MM.1S (cell line): Measurements from ENCODE around the gene TENM4.

Source experiments
- DNase-seq: peaks from one replicate; pipeline ENCODE4 v3.0.0-alpha.2; 2015
- H2AFZ ChIP-seq: fragments of 300-600 bp; sonication (generic); 2 replicates; pipeline ENCODE4 v1.6.0; 2016; ENCODE audit warnings: antibody characterized with exemption, low read length
- H3F3A ChIP-seq: fragments of 300-600 bp; sonication (generic); 2 replicates; pipeline ENCODE4 v1.6.1; 2016; ENCODE audit warnings: mild to moderate bottlenecking, antibody characterized with exemption, low read length, moderate library complexity, mixed read lengths; ENCODE audit not compliant: insufficient read depth
- H3K27ac ChIP-seq: fragments of 300-600 bp; sonication (generic); 2 replicates; pipeline ENCODE4 v1.5.1; 2016; ENCODE audit warnings: mild to moderate bottlenecking, low read length
- H3K27me3 ChIP-seq: fragments of 300-600 bp; sonication (generic); replicated peaks from 2 replicates; pipeline ENCODE4 v1.6.0; 2016; ENCODE audit warnings: low read length; ENCODE audit not compliant: insufficient read depth
- H3K36me3 ChIP-seq: fragments of 300-600 bp; sonication (generic); replicated peaks from 2 replicates; pipeline ENCODE4 v1.6.1; 2016; ENCODE audit warnings: mild to moderate bottlenecking, low read length, mixed read lengths; ENCODE audit not compliant: insufficient read depth
- H3K4me1 ChIP-seq: fragments of 300-600 bp; sonication (generic); 2 replicates; pipeline ENCODE4 v1.6.1; 2016; ENCODE audit warnings: low read length, mixed read lengths
- H3K4me2 ChIP-seq: fragments of 300-600 bp; sonication (generic); 2 replicates; pipeline ENCODE4 v1.6.0; 2016; ENCODE audit warnings: low read depth, low read length
- H3K4me3 ChIP-seq: fragments of 300-600 bp; sonication (generic); 2 replicates; pipeline ENCODE4 v1.5.1; 2016; ENCODE audit warnings: low read length, mixed read lengths
- H3K79me2 ChIP-seq: fragments of 300-600 bp; sonication (generic); 2 replicates; pipeline ENCODE4 v1.6.1; 2016; ENCODE audit warnings: mixed run types, low read length, mixed read lengths
- H3K9ac ChIP-seq: fragments of 300-600 bp; sonication (generic); 2 replicates; pipeline ENCODE4 v1.6.1; 2016; ENCODE audit warnings: low read length, mixed read lengths
- H3K9me2 ChIP-seq: fragments of 300-600 bp; sonication (generic); replicated peaks from 2 replicates; pipeline ENCODE4 v1.6.1; 2016; ENCODE audit warnings: mild to moderate bottlenecking, low read length, mixed read lengths; ENCODE audit not compliant: insufficient read depth
- H3K9me3 ChIP-seq: fragments of 300-600 bp; sonication (generic); replicated peaks from 2 replicates; pipeline ENCODE4 v1.6.1; 2016; ENCODE audit warnings: mild to moderate bottlenecking, low read length, mixed read lengths; ENCODE audit not compliant: insufficient read depth
- H4K20me1 ChIP-seq: fragments of 300-600 bp; sonication (generic); 2 replicates; pipeline ENCODE4 v1.6.1; 2016; ENCODE audit warnings: mild to moderate bottlenecking, low read length, moderate library complexity, mixed read lengths; ENCODE audit not compliant: insufficient read depth
- EZH2 ChIP-seq: fragments of 300-600 bp; sonication (generic); optimal IDR thresholded peaks from 2 replicates; pipeline ENCODE3; 2017; ENCODE audit warnings: low read depth, mild to moderate bottlenecking, antibody characterized with exemption, low read length, mixed read lengths
- EZH2phosphoT487 ChIP-seq: fragments of 300-600 bp; sonication (generic); IDR thresholded peaks from 2 replicates; pipeline ENCODE4 v1.6.1; 2018; ENCODE audit warnings: antibody characterized with exemption, low read length
- TF ChIP-seq, protein P1 (sequence below): fragments of 300-600 bp; sonication (generic); IDR thresholded peaks from 2 replicates; pipeline ENCODE4 v1.5.1; 2016; ENCODE audit warnings: antibody characterized with exemption, low read length, mixed read lengths

Gene TENM4

DNA sequence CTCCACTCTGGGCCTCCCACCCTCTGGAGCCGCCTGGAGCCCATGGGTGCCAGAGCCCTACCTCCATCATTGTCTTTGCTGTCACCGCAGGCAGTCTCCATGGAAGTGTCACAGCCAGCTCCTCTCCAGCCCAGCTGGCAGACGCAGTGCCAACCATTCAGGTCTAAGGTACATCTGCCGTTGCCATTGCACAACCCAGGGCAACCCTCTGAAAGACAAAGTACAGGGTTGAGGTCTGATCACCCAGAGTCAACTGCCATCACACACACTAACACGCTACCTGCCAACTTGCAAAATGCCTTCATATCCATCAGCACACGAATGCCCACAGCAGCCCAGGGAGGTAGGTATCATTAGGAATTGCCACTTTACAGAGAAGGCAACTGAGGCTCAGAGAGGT, 669.9 kb downstream of the TENM4 start:
- TF ChIP-seq, protein P1, sequence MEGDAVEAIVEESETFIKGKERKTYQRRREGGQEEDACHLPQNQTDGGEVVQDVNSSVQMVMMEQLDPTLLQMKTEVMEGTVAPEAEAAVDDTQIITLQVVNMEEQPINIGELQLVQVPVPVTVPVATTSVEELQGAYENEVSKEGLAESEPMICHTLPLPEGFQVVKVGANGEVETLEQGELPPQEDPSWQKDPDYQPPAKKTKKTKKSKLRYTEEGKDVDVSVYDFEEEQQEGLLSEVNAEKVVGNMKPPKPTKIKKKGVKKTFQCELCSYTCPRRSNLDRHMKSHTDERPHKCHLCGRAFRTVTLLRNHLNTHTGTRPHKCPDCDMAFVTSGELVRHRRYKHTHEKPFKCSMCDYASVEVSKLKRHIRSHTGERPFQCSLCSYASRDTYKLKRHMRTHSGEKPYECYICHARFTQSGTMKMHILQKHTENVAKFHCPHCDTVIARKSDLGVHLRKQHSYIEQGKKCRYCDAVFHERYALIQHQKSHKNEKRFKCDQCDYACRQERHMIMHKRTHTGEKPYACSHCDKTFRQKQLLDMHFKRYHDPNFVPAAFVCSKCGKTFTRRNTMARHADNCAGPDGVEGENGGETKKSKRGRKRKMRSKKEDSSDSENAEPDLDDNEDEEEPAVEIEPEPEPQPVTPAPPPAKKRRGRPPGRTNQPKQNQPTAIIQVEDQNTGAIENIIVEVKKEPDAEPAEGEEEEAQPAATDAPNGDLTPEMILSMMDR = no peak
- no peak for TF ChIP-seq EZH2phosphoT487
- no peak for TF ChIP-seq EZH2

DNA sequence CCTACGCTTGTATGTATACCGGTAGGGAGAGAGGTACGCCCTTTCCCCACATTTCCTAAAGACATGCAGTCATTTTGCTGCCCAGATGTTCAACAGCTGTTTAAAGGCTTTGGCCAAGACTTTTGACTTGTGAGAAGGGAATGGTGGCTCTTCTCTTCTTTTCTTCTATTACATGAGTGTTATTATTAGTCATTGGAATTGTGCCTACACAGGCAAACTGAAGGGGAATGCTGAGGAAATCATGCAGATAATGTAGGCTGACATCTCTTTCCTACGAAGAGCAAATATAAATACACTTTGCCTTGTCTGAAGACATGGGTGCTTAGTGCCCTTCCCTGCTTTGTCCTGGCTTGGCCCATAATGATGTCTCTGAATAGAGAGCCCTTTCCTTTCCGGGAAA, 671.9 kb downstream of the TENM4 start:
- Histone ChIP-seq H2AFZ (no peak overlapping the region), H3K9me2 (no peaks in the 10 kb centered on the region), H3K36me3 (no peaks in the 10 kb centered on the region), H3K9ac (no peak overlapping the region), H3K27ac (no peak overlapping the region), H3K4me3 (no peak overlapping the region), H3F3A (no peaks in the 10 kb centered on the region), H3K4me1 (no peaks in the 10 kb centered on the region), H3K79me2 (no peaks in the 10 kb centered on the region), H3K27me3 (no peaks in the 10 kb centered on the region), H3K4me2 (no peak overlapping the region), H3K9me3 (no peaks in the 10 kb centered on the region), H4K20me1 (no peaks in the 10 kb centered on the region)
- TF ChIP-seq EZH2 (no peak), EZH2phosphoT487 (no peak)
- TF ChIP-seq, protein P1 = no peak
- DNase-seq = no peak

More for the DNA sequence above, 669.9 kb downstream of the TENM4 start:
- no peak overlapping the region for H3K9ac ChIP-seq
- H3K9me3 ChIP-seq = no peaks in the 10 kb centered on the region
- H3F3A ChIP-seq = no peaks in the 10 kb centered on the region
- no peak overlapping the region for H3K4me2 ChIP-seq
- no peak overlapping the region for H3K4me3 ChIP-seq
- no peak overlapping the region for H3K27ac ChIP-seq
- no peaks in the 10 kb centered on the region for H3K36me3 ChIP-seq
- H4K20me1 ChIP-seq = no peaks in the 10 kb centered on the region
- no peak overlapping the region for H2AFZ ChIP-seq
- no peaks in the 10 kb centered on the region for H3K4me1 ChIP-seq
- H3K9me2 ChIP-seq = no peaks in the 10 kb centered on the region
- no peak for DNase-seq
- no peaks in the 10 kb centered on the region for H3K27me3 ChIP-seq
- H3K79me2 ChIP-seq = no peaks in the 10 kb centered on the region

DNA sequence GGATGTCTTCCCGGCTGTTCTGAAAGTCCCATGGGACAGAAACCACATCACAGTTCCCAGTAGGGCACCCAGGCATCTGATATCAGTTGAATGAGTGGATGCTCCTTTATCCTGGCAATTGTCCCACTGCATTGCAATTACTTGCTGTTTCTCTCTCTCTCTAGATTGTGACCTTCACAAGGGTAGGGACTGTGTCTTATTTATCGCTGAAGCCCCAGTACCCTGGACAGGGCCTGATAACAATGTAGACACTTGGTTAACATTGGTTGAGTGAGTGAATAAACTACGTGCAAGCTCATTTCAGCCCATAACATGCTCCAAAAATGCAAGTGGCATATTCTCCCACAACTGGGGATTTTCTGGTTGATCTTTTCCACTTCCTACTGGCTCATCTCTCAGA, 672.5 kb downstream of the TENM4 start:
- Histone ChIP-seq H2AFZ (no peak overlapping the region), H4K20me1 (no peaks in the 10 kb centered on the region), H3K27me3 (no peaks in the 10 kb centered on the region), H3F3A (no peaks in the 10 kb centered on the region), H3K36me3 (no peaks in the 10 kb centered on the region), H3K79me2 (no peaks in the 10 kb centered on the region), H3K9ac (no peak overlapping the region), H3K4me1 (no peaks in the 10 kb centered on the region), H3K27ac (no peak overlapping the region), H3K4me3 (no peak overlapping the region), H3K4me2 (no peak overlapping the region), H3K9me2 (no peaks in the 10 kb centered on the region), H3K9me3 (no peaks in the 10 kb centered on the region)
- no peak for DNase-seq
- TF ChIP-seq EZH2phosphoT487 = no peak

DNA sequence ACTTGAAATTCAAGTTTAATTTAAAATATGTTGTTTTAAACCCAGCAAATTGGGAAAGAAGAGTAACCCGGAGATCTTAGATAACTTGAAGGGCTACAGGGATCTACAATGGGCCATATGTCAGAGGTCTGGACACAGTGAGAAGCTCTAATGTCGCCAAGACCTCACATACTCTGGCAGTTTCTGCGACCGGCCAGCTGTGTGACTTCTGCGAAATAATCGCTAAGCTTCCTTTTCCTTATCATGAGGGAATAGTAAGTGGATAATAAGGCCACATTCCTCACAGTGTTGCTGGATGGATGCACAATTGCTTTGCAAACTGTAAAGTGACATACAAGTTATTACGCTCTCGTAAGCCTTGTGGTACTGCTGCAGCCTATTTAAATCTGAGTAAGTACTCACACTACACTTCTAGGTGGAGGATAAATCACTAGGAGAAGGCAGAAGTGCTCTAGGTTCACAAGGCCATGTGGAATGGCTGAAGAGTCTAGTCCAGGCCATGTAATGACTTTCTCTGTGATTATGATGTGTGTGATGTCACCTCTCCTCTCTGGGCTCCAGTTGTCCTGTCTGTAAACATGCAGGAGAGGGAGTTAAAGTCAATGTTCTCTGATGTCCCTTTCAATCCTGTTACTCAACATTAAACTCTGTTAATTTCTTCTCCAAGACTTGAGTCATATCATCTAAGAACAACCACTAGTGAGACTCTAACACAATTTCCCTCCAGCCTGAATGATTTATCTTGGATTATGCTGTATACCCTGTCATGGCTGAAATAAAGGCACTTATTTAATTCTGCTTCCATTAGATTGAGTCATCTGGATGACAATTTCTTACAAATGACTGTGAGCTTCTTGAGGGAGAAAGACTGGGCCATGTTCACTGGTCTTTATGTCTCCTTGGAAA, 673.5 kb downstream of the TENM4 start:
- Histone ChIP-seq H4K20me1 (no peaks in the 10 kb centered on the region), H3K4me1 (no peaks in the 10 kb centered on the region), H2AFZ (no peak overlapping the region), H3K9me3 (no peaks in the 10 kb centered on the region), H3K79me2 (no peaks in the 10 kb centered on the region), H3K9ac (no peak overlapping the region), H3K27ac (no peak overlapping the region), H3F3A (no peaks in the 10 kb centered on the region), H3K4me3 (no peak overlapping the region), H3K36me3 (no peaks in the 10 kb centered on the region), H3K27me3 (no peaks in the 10 kb centered on the region), H3K9me2 (no peaks in the 10 kb centered on the region), H3K4me2 (no peak overlapping the region)
- TF ChIP-seq, protein P1 = no peak
- TF ChIP-seq EZH2phosphoT487 (no peak), EZH2 (no peak)
- no peak for DNase-seq
